PFSK-1 (cell line): Measurements from ENCODE around the gene LILRA5.

Experiments used
- FOXP2 ChIP-seq: optimal IDR thresholded peaks from 2 replicates; pipeline ENCODE3; 2011; ENCODE audit warnings: borderline replicate concordance, control low read depth, inconsistent platforms; ENCODE audit not compliant: insufficient read depth; ENCODE audit errors: extremely low read length, extremely low read depth
- POLR2AphosphoS5 ChIP-seq: IDR thresholded peaks from 2 replicates; pipeline ENCODE4 v1.6.1; 2012; ENCODE audit warnings: low read depth, mild to moderate bottlenecking, control low read depth, low read length, moderate library complexity
- REST ChIP-seq, 2 experiments: IDR thresholded peaks; 2 replicates each; pipeline versions ENCODE4 v1.6.1 to v1.8.0; 2011 to 2012; ENCODE audit warnings: low read depth in 2 of 2, low read length in 2 of 2, control low read depth in 1 of 2, inconsistent platforms in 1 of 2, mild to moderate bottlenecking in 1 of 2, moderate library complexity in 1 of 2; ENCODE audit not compliant: insufficient read depth in 1 of 2
- SIN3A ChIP-seq: IDR thresholded peaks from 2 replicates; pipeline ENCODE4 v1.6.1; 2012; ENCODE audit warnings: mild to moderate bottlenecking, low read length, moderate library complexity, borderline replicate concordance; ENCODE audit not compliant: insufficient read depth
- TAF1 ChIP-seq: IDR thresholded peaks from 2 replicates; pipeline ENCODE4 v1.6.1; 2012; ENCODE audit warnings: low read length, control low read depth, borderline replicate concordance; ENCODE audit not compliant: insufficient read depth

LILRA5 gene

GRCh38 chr19:54319892-54320670, 7.1 kb upstream of the LILRA5 start:
- TF ChIP-seq SIN3A: no peak
- TF ChIP-seq TAF1: no peak
- TF ChIP-seq FOXP2: no peak
- no peak for TF ChIP-seq POLR2AphosphoS5
- no peak for TF ChIP-seq REST (IDR thresholded peaks at IDR 0.05; ENCODE audit: insufficient read depth in 1 of 2, low read depth in 2 of 2, low read length in 2 of 2)

- no peak for TF ChIP-seq REST (IDR thresholded peaks at IDR 0.05; ENCODE audit: insufficient read depth in 1 of 2, low read depth in 2 of 2, low read length in 2 of 2)
- TF ChIP-seq FOXP2: no peak
- no peak for TF ChIP-seq TAF1
- no peak for TF ChIP-seq SIN3A
- TF ChIP-seq POLR2AphosphoS5: no peak
Measured at GRCh38 chr19:54319049-54319448, 6.1 kb upstream of the LILRA5 start.

- TF ChIP-seq SIN3A (no peak), POLR2AphosphoS5 (no peak), REST (IDR thresholded peaks at IDR 0.05; ENCODE audit: insufficient read depth in 1 of 2, low read depth in 2 of 2, low read length in 2 of 2) (no peak), TAF1 (no peak), FOXP2 (no peak)
Measured at GRCh38 chr19:54317965-54318240, 4.9 kb upstream of the LILRA5 start.

GRCh38 chr19:54317108-54317964, 4.4 kb upstream of the LILRA5 start:
- TF ChIP-seq FOXP2: no peak

DNA sequence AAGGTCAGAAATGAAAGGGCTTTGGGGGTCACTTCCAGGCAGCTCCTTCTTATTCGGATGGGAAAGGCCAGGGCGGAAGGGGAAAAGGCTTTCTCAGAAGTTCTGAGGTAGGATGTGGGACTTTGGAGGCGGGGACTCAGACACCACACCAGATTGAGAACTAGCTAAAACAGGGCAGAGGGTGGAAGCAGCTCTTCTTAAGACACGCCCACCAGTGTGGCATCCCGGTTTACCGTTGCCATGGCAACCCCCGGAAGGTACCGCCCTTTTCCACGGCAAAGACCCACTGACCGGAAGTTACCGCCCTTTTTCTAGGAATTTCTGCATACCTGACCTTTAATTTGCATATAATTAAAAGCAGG, 3.8 kb upstream of the LILRA5 start:
- TF ChIP-seq FOXP2 (no peak), REST (IDR thresholded peaks at IDR 0.05; ENCODE audit: insufficient read depth in 1 of 2, low read depth in 2 of 2, low read length in 2 of 2) (no peak), POLR2AphosphoS5 (no peak), SIN3A (no peak), TAF1 (no peak)
